B cell (primary cell): ENCODE data around the gene KRT73. TPM values are rescaled to one million over a fixed set of nuclear protein-coding genes. Genes with fewer than 3 reads are reported as not detected.

Source experiments
- ATAC-seq: fragments of 200-7000 bp; cut with Tn5 transposase; one replicate; pipeline ENCODE4 v1.10.0; 2021; ENCODE audit warnings: low read depth, mild to moderate bottlenecking, moderate number of reproducible peaks, moderate library complexity
- CTCF ChIA-PET: fragments of 350-600 bp; sonication (Branson Sonifier 250); formaldehyde crosslinking; loops from one replicate; lab custom pipeline; 2021; ENCODE audit warnings: antibody characterized with exemption, inconsistent platforms; lab: Charles Lee
- POLR2A ChIA-PET: fragments of 350-600 bp; sonication (Branson Sonifier 250); formaldehyde crosslinking; loops from one replicate; lab custom pipeline; 2021; ENCODE audit warnings: antibody characterized with exemption; lab: Charles Lee
- DNase-seq: peaks from one replicate; pipeline ENCODE4 v3.0.0; 2013
- H2AFZ ChIP-seq: 2 replicates; pipeline ENCODE4 v1.6.1; 2012; ENCODE audit warnings: mild to moderate bottlenecking, low read depth, low read length; ENCODE audit not compliant: insufficient read depth, poor library complexity, severe bottlenecking
- H3K27ac ChIP-seq, 2 donors: 1 replicate in 1 of 2; 2 replicates in 1 of 2; pipeline ENCODE4 v1.5.1; 2012 to 2013; ENCODE audit warnings: low read length in 2 of 2, mild to moderate bottlenecking in 2 of 2, moderate library complexity in 1 of 2
- H3K27me3 ChIP-seq, 4 experiments: fragments of 200-600 bp in 1 of 4; sonication (generic) in 1 of 4; replicated peaks in 1 of 4; 1 replicate in 2 of 4; 2 replicates in 2 of 4; pipeline versions ENCODE4 v1.6.1 to v1.7.0; 2013 to 2016; ENCODE audit warnings: low read length in 3 of 4, mild to moderate bottlenecking in 2 of 4, mixed read lengths in 1 of 4, moderate library complexity in 1 of 4; ENCODE audit not compliant: insufficient read depth in 4 of 4, control insufficient read depth in 3 of 4; ENCODE audit errors: control extremely low read depth in 1 of 4
- H3K36me3 ChIP-seq, 2 experiments: replicated peaks in 1 of 2; 1 replicate in 1 of 2; 2 replicates in 1 of 2; pipeline versions ENCODE4 v1.6.1 to v1.7.1; 2013; ENCODE audit warnings: low read length in 1 of 2; ENCODE audit not compliant: insufficient read depth in 2 of 2, control insufficient read depth in 1 of 2; ENCODE audit errors: control extremely low read depth in 1 of 2, extremely low read depth in 1 of 2
- H3K4me1 ChIP-seq, 2 donors: fragments of 200-600 bp in 1 of 2; sonication (generic) in 1 of 2; 1 replicate in 1 of 2; 2 replicates in 1 of 2; pipeline versions ENCODE4 v1.5.1 to v1.6.1; 2013 to 2017; ENCODE audit warnings: low read length in 2 of 2; ENCODE audit not compliant: control insufficient read depth in 2 of 2, insufficient read depth in 2 of 2
- H3K4me2 ChIP-seq: replicated peaks from 2 replicates; pipeline ENCODE3; 2012; ENCODE audit warnings: mild to moderate bottlenecking, low read depth, low read length; ENCODE audit not compliant: poor library complexity, severe bottlenecking
- H3K4me3 ChIP-seq, 5 experiments: fragments of 200-600 bp in 1 of 5; sonication (generic) in 1 of 5; 1 replicate in 3 of 5; 2 replicates in 2 of 5; pipeline versions ENCODE4 v1.5.1 to v1.7.0; 2011 to 2016; ENCODE audit warnings: low read length in 4 of 5, mild to moderate bottlenecking in 4 of 5, low read depth in 2 of 5, control low read depth in 1 of 5, moderate library complexity in 1 of 5; ENCODE audit not compliant: insufficient read depth in 1 of 5; ENCODE audit errors: control extremely low read depth in 1 of 5, extremely low read depth in 1 of 5
- H3K79me2 ChIP-seq: fragments of 200-600 bp; sonication (generic); one replicate; pipeline ENCODE4 v1.6.0; 2016; ENCODE audit warnings: low read length; ENCODE audit not compliant: control insufficient read depth, insufficient read depth
- H3K9ac ChIP-seq: fragments of 200-600 bp; sonication (generic); 2 replicates; pipeline ENCODE4 v1.6.1; 2017; ENCODE audit warnings: mild to moderate bottlenecking, low read length, moderate library complexity
- H3K9me3 ChIP-seq, 3 donors: one replicate each; pipeline versions ENCODE4 v1.6.1 to v1.7.1; 2013; ENCODE audit warnings: low read length in 2 of 3; ENCODE audit not compliant: control insufficient read depth in 2 of 3, insufficient read depth in 1 of 3; ENCODE audit errors: control extremely low read depth in 1 of 3
- H4K20me1 ChIP-seq: 2 replicates; pipeline ENCODE4 v1.6.0; 2012; ENCODE audit warnings: mild to moderate bottlenecking, low read length; ENCODE audit not compliant: insufficient read depth, control insufficient read depth, poor library complexity, severe bottlenecking
- H3K27ac Mint-ChIP-seq: one replicate; pipeline ENCODE4 v1.8.0; 2021; ENCODE audit warnings: mixed read lengths
- H3K27me3 Mint-ChIP-seq: one replicate; pipeline ENCODE4 v1.8.0; 2021; ENCODE audit warnings: mixed read lengths
- H3K4me1 Mint-ChIP-seq: one replicate; pipeline ENCODE4 v1.8.0; 2021; ENCODE audit warnings: mixed read lengths
- H3K4me3 Mint-ChIP-seq: one replicate; pipeline ENCODE4 v1.8.0; 2021; ENCODE audit warnings: mixed read lengths
- H3K9me3 Mint-ChIP-seq: one replicate; pipeline ENCODE4 v1.8.0; 2022; ENCODE audit warnings: mixed read lengths; ENCODE audit not compliant: insufficient read depth
- CTCF ChIP-seq: fragments of 200-600 bp; IDR thresholded peaks from one replicate; pipeline ENCODE4 v1.8.0; 2022; ENCODE audit warnings: antibody characterized with exemption, mild to moderate bottlenecking
- EZH2 ChIP-seq: IDR thresholded peaks from 2 replicates; pipeline ENCODE4 v1.6.1; 2012; ENCODE audit warnings: borderline replicate concordance, low read depth, mild to moderate bottlenecking, moderate library complexity, low read length; ENCODE audit not compliant: insufficient read depth, poor library complexity, severe bottlenecking
- WGBS: methylation state at CpG from one replicate; pipeline ENCODE4 v1.1.5; 2013; ENCODE audit warnings: missing lambda C conversion rate; ENCODE audit not compliant: insufficient coverage; 5-methylcytosine and 5-hydroxymethylcytosine counted together
- intact Hi-C: fragments of 100-400 bp; cut with micrococcal nuclease; formaldehyde crosslinking; loops from one replicate; pipeline ENCODE4 v1.10.0; 2022
- polyA plus RNA-seq: library from polyadenylated mRNA; depleted of rRNA; stranded (reverse); fragments of >200 nt; gene quantifications from 2 replicates; pipeline ENCODE4 v1.2.3, GENCODE V29; 2012
- total RNA-seq, 2 donors: library from RNA; stranded (reverse); fragments of 120-200 nt in 1 of 2; gene quantifications; 1 replicate in 1 of 2; 2 replicates in 1 of 2; pipeline versions ENCODE4 v1.2.3 to v1.2.4, GENCODE V29; 2013 to 2022

KRT73 gene
- total and polyA plus RNA-seq, 2 donors (not counting 1 experiment from before 2014, with no cell fraction given): 0.07 TPM; not detected in 1

- Histone ChIP-seq H3K79me2 (no peaks in the 10 kb centered on the region), H3K4me3 (no peak overlapping the region), H4K20me1 (no peaks in the 10 kb centered on the region), H3K27ac (no peak overlapping the region), H3K27me3 (peaks cover 0 to 8% (median 0%) of the 10 kb centered on the region in 4 experiments), H3K9me3 (no peaks in the 10 kb centered on the region), H3K36me3 (no peaks in the 10 kb centered on the region), H3K9ac (no peak overlapping the region), H3K4me1 (no peaks in the 10 kb centered on the region), H2AFZ (no peak overlapping the region), H3K4me2 (no peak overlapping the region)
- Mint-ChIP-seq H3K9me3 (no peaks in the 10 kb centered on the region), H3K4me3 (no peak overlapping the region), H3K27me3 (peaks cover 34% of the 10 kb centered on the region), H3K4me1 (no peaks in the 10 kb centered on the region), H3K27ac (no peak overlapping the region)
- DNase-seq (no peak), ATAC-seq (no peak)
- CTCF ChIA-PET: no interaction called here
- no peak for TF ChIP-seq CTCF
- no peak for TF ChIP-seq EZH2
- intact Hi-C loops: no loop called here
- 63% methylated on average over 7 of the region's 7 CpGs for WGBS
- POLR2A ChIA-PET: no interaction called here
Measured at GRCh38 chr12:52659395-52659794, 41.0 kb upstream of the KRT73 start.

- H3K4me1 ChIP-seq: no peaks in the 10 kb centered on the region
- DNase-seq: no peak
- WGBS: 70% methylated on average over 2 of the region's 4 CpGs
- H3K36me3 ChIP-seq: no peaks in the 10 kb centered on the region
- no peaks in the 10 kb centered on the region for H3K79me2 ChIP-seq
- H3K27ac Mint-ChIP-seq: no peak overlapping the region
- no peaks in the 10 kb centered on the region for H3K4me1 Mint-ChIP-seq
- H2AFZ ChIP-seq: no peak overlapping the region
- ChIA-PET CTCF (interaction anchor here (0.5 kb wide), 1 partner anchor 209 kb away, joined by 3 read pairs; no protein-coding TSS in a partner anchor), POLR2A (no interaction called here)
- H3K4me3 ChIP-seq: no peak overlapping the region
- H4K20me1 ChIP-seq: no peaks in the 10 kb centered on the region
- TF ChIP-seq CTCF (no peak), EZH2 (no peak)
- no peak overlapping the region for H3K4me2 ChIP-seq
- H3K9me3 ChIP-seq: no peaks in the 10 kb centered on the region
- H3K9ac ChIP-seq: no peak overlapping the region
- H3K27me3 ChIP-seq: peaks cover 0 to 8% (median 0%) of the 10 kb centered on the region in 4 experiments
- no peak overlapping the region for H3K4me3 Mint-ChIP-seq
- intact Hi-C loops: no loop called here
- no peaks in the 10 kb centered on the region for H3K9me3 Mint-ChIP-seq
- no peak for ATAC-seq
- H3K27ac ChIP-seq: no peak overlapping the region
- peaks cover 30% of the 10 kb centered on the region for H3K27me3 Mint-ChIP-seq
Measured at GRCh38 chr12:52658196-52658595, 39.8 kb upstream of the KRT73 start.
